Islet of Langerhans (tissue), 1 donor: ENCODE measurements around the gene WDR91.

Source experiments
- FAIRE-seq: peaks from one replicate; lab custom pipeline; 2011; peaks lifted over from hg19 to GRCh38; lab: Jason Lieb, UNC

Gene WDR91

DNA sequence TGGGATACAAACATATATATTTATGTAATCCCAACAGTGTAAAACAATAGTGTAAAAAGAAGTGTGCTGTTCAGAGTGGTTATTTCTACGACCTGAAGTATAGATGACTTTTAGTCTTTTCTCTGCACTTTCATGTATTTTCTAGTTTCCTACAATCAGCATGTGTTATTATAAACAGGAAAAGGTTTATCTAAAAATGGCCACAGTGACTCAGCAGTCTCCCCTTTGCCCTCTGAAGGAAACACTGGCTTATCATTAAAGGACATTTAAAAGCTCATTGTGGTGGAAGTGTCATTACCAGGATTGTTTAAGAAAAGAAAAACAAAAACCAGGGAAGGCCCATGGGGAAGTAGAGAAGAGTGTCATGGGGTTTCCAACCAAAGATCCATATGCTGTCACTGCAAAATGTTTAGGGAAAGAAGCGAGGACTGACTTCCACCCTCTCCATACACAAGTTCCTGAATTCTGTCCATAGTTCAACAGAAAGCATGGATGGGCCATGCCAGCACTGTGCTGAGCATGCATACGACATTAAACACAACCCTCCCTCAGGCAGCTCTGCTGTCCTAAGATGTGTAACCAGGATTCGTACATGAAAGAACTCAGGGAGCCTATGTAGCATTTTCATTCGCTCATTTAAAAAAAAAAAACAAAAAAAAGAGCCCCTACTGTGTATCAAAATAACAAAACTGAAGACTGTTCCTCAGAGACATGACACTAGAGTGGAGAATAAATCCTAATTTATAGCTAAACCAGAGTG is 51.0 kb downstream of the WDR91 start:
- FAIRE-seq: no peak

GRCh38 chr7:135159359-135160085 is 51.8 kb downstream of the WDR91 start:
- FAIRE-seq: no peak

- FAIRE-seq: no peak
Measured at GRCh38 chr7:135158874-135159273, 52.5 kb downstream of the WDR91 start.

GRCh38 chr7:135158141-135158655 is 53.1 kb downstream of the WDR91 start:
- FAIRE-seq: no peak

- no peak for FAIRE-seq
Measured at GRCh38 chr7:135156290-135156689, 55.0 kb downstream of the WDR91 start.

DNA sequence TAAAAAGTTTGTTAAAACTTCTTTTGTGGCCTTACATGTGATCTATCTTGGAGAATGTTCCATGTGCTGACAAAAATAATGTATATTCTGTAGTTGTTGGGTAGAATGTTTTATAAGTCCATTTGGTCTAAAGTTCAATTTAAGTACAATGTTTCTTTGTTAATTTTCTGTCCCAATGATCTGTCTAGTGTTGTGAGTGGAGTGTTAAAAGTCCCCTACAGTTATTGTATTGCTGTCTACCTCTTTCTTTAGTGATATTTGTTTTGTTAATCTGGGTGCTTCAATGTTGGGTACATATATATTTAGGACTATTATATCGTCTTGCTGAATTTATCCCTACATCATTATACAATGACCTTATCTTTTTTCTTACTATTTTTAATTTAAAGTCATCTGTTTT is 56.6 kb downstream of the WDR91 start:
- FAIRE-seq: no peak

- no peak for FAIRE-seq
Measured at GRCh38 chr7:135152442-135152841, 58.9 kb downstream of the WDR91 start.

GRCh38 chr7:135151533-135151932 is 59.8 kb downstream of the WDR91 start:
- FAIRE-seq: no peak

- FAIRE-seq: no peak
Measured at GRCh38 chr7:135151132-135151531, 60.2 kb downstream of the WDR91 start.

DNA sequence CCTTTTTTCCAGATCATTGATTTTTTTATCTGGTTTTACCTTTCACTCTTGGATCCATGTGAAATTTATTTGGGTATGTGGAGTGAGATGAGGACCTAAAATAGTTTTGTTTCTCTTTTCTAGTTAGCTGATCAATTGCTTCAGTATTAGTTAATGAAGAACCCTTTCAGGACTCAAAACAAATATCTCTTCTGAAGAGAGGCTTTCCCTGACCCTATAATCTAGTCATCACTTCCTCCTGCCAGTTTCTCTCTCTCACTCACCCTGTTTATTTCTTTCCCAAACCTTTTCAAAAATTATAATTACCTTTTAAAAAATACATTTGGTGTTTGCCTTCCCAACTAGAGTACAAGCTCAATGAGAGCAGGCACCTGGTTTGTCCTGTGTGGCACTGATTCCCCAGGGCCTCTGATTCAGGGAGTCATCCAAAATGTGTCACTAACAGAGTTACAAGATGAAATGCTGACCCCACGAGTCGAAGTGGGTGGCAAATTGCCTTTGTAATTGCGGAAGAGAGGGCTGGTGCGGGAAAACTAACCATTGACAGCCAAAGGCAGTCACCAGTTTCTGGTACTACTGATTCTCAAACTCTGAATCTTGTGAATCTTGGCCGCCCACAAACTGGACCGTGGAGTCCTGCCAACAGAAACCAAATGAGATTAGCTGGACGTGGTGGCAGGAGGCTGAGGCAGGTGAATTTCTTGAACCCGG is 61.1 kb downstream of the WDR91 start:
- FAIRE-seq: no peak

- peak; percentile 82 for FAIRE-seq
Measured at GRCh38 chr7:135147899-135148721, 63.2 kb downstream of the WDR91 start, which contains the start of gene TMEM140. TMEM140 (plus strand) TSS chr7:135148072; CDS start chr7:135164442, 16,370 bp downstream.

GRCh38 chr7:135147341-135147898 is 63.9 kb downstream of the WDR91 start:
- FAIRE-seq: no peak

DNA sequence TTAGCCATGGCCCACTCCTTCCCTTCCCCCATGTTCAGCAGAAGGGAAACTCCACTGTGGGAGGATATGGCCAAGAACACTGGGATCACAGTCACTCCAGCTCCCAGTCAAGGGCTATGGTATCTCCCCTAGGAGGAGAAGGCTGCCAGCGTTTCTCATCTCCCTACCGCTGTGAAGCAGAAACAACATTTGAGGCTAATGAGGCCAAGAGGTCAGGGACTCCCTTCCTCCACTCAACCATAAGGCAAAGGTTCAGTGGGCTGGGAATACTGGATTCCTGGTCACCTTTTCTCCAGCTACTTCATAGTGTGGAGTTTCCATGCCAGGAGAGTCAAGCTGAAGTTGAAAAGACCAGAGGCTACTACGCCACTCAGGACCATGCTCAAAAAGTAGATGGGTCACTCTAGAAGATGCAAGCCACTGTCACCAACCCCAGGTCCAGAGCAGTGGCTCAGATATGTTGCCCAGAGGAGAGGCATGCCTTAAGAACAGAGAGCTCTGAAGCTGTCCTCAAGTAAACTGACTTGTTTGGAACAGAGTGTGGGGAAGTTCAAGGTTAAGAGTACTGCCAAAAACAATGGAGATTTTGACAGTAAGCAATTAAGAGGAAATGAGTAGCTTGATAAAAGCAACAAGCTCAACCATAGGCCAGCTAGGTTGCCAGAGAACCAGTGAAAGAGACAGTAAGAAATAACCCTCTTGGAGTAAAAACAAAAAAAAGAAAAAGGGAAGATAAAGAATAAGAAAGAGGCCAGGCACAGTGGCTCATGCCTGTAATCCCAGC is 67.2 kb downstream of the WDR91 start:
- FAIRE-seq: no peak
